Breast epithelium (tissue), 4 donors: Measurements from ENCODE around the gene CD247. TPM values are rescaled to one million over a fixed set of nuclear protein-coding genes. Genes with fewer than 3 reads are reported as not detected.

ENCODE experiments used
- DNase-seq, 2 donors: peaks; one replicate each; pipeline ENCODE4 v3.0.0-alpha.2; 2019; ENCODE audit warnings: low spot score in 2 of 2
- H3K27ac ChIP-seq, 2 donors: fragments of 200-600 bp; sonication (generic) in 1 of 2; one replicate each; pipeline ENCODE4 v1.5.1; 2016 to 2019; ENCODE audit warnings: mild to moderate bottlenecking in 1 of 2
- H3K27me3 ChIP-seq, 2 donors: fragments of 200-600 bp; sonication (generic) in 1 of 2; one replicate each; pipeline versions ENCODE4 v1.5.1 to v1.6.0; 2017 to 2019; ENCODE audit warnings: control low read depth in 1 of 2, mild to moderate bottlenecking in 1 of 2
- H3K36me3 ChIP-seq: fragments of 200-600 bp; one replicate; pipeline ENCODE4 v1.5.1; 2019
- H3K4me1 ChIP-seq, 2 donors: fragments of 200-600 bp; sonication (generic); one replicate each; pipeline ENCODE4 v1.5.1; 2016 to 2019; ENCODE audit warnings: control low read depth in 1 of 2
- H3K4me3 ChIP-seq, 3 donors: fragments of 200-600 bp; sonication (generic); 1 replicate in 2 of 3; 2 replicates in 1 of 3; pipeline ENCODE4 v1.5.1; 2016 to 2019; ENCODE audit warnings: mild to moderate bottlenecking in 3 of 3, moderate library complexity in 2 of 3
- H3K9me3 ChIP-seq, 2 donors: fragments of 200-600 bp; sonication (generic) in 1 of 2; one replicate each; pipeline ENCODE4 v1.5.1; 2016 to 2019; ENCODE audit warnings: control low read depth in 1 of 2
- CTCF ChIP-seq, 3 donors: fragments of 450-650 bp; IDR thresholded peaks; one replicate each; pipeline ENCODE4 v1.5.1; 2016 to 2017; ENCODE audit warnings: antibody characterized with exemption in 3 of 3, mild to moderate bottlenecking in 3 of 3, moderate library complexity in 3 of 3
- POLR2A ChIP-seq: fragments of 450-650 bp; IDR thresholded peaks from one replicate; pipeline ENCODE4 v1.6.1; 2016; ENCODE audit warnings: antibody characterized with exemption, mild to moderate bottlenecking, moderate library complexity
- POLR2AphosphoS5 ChIP-seq, 3 donors: sonication (generic); formaldehyde crosslinking; IDR thresholded peaks; one replicate each; pipeline ENCODE4 v1.6.1; 2017; ENCODE audit warnings: antibody characterized with exemption in 3 of 3
- intact Hi-C: fragments of 100-400 bp; cut with DNase I; formaldehyde crosslinking; loops from one replicate; pipeline ENCODE4 v1.15.1; 2023; ENCODE audit warnings: low total_unique reads
- total RNA-seq, 3 donors: library from RNA; depleted of rRNA; stranded (reverse); fragments of >200 nt; gene quantifications; one replicate each; pipeline ENCODE4 v1.1.0, GENCODE V29; 2016

The CD247 gene
- total RNA-seq, 3 donors from 2014 or later = 0.80 to 2.0 (median 2.0) TPM

DNA sequence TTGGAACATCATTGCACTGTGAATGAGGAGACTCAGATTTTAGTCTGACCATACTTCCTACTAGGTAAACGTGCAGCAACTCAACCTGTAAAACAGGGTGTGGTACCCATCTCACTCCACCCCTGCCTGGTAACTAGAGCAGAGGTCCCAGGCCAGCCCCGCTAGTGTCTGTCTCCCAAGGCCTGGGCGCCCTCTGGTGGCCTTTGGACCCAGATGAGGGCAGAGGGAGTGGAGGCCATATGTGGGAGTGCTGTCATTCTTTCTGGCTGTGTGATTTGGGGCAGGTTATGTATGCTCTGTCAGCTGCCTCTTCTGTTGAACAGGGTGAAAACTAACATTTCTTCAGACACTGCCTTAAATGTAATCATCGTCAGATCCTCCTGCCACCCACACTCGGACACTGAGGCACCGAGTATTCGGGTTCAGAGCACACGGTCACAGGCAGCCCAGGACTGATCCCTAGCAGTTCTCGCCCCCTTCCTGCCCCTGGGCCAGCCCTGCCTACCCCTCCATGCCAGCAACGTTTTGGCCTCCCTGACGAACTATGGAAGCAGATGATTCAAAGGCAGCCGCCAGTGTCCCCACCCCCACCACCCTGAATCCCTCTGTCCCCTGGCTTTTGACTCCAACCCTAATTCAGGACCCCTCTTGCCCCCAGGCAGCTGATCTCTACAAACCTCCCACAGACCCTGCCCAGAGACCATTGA, 76.0 kb downstream of the CD247 start:
- Histone ChIP-seq H3K4me3 (no peak overlapping the region), H3K4me1 (no peaks in the 10 kb centered on the region), H3K27me3 (peaks cover 0 to 7% of the 10 kb centered on the region in 2 donors), H3K9me3 (no peaks in the 10 kb centered on the region), H3K36me3 (no peaks in the 10 kb centered on the region), H3K27ac (no peak overlapping the region)
- TF ChIP-seq POLR2AphosphoS5 (IDR thresholded peaks at IDR 0.05) = peak in 1 of 3 donors; percentile 18
- peak; percentile 26 to 84 (median 75) for TF ChIP-seq CTCF (IDR thresholded peaks at IDR 0.05)
- TF ChIP-seq POLR2A = no peak
- intact Hi-C loops = loop anchor here (10.0 kb wide), 1 partner anchor 377 kb away; no protein-coding TSS in a partner anchor
- peak; percentile 67 to 79 for DNase-seq

GRCh38 chr1:167441222-167441621, 77.1 kb downstream of the CD247 start:
- Histone ChIP-seq H3K36me3 (no peaks in the 10 kb centered on the region), H3K4me3 (no peak overlapping the region), H3K9me3 (no peaks in the 10 kb centered on the region), H3K27ac (no peak overlapping the region), H3K4me1 (no peaks in the 10 kb centered on the region), H3K27me3 (peaks cover 0 to 7% of the 10 kb centered on the region in 2 donors)
- intact Hi-C loops = loop anchor here (10.0 kb wide), 1 partner anchor 376 kb away; no protein-coding TSS in a partner anchor
- TF ChIP-seq POLR2A (no peak), CTCF (IDR thresholded peaks at IDR 0.05) (no peak), POLR2AphosphoS5 (IDR thresholded peaks at IDR 0.05) (no peak)
- no peak for DNase-seq

DNA sequence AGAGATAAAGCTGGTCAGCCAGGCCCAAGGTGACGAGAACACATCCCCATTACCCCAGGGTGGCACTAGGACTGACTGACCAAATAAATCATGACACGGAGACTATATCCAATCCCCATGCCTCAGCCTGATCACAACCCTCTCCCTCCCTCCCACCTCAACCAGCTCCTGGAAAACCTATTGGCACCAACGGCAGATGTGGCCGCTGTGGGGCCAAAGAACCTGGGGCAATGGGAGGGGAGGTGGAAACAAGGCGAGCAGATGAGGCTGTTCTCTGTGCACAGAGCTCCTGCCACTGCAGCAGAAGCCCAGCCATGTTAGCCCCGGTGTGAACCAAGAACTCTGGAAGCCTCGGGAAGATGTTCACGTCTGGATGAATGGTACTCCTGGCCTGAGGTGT, 77.6 kb downstream of the CD247 start:
- H3K4me1 ChIP-seq = no peaks in the 10 kb centered on the region
- no peak overlapping the region for H3K4me3 ChIP-seq
- intact Hi-C loops = loop anchor here (10.0 kb wide), 1 partner anchor 376 kb away; no protein-coding TSS in a partner anchor
- DNase-seq = no peak
- no peak overlapping the region for H3K27ac ChIP-seq
- TF ChIP-seq CTCF (IDR thresholded peaks at IDR 0.05) (no peak), POLR2A (no peak), POLR2AphosphoS5 (IDR thresholded peaks at IDR 0.05) (no peak)
- no peaks in the 10 kb centered on the region for H3K36me3 ChIP-seq
- H3K27me3 ChIP-seq = peaks cover 0 to 7% of the 10 kb centered on the region in 2 donors
- no peaks in the 10 kb centered on the region for H3K9me3 ChIP-seq

- H3K4me3 ChIP-seq = no peak overlapping the region
- no peaks in the 10 kb centered on the region for H3K9me3 ChIP-seq
- H3K27me3 ChIP-seq = peaks cover 0 to 7% of the 10 kb centered on the region in 2 donors
- intact Hi-C loops = loop anchor here (10.0 kb wide), 1 partner anchor 376 kb away; no protein-coding TSS in a partner anchor
- H3K27ac ChIP-seq = no peak overlapping the region
- H3K4me1 ChIP-seq = no peaks in the 10 kb centered on the region
- H3K36me3 ChIP-seq = no peaks in the 10 kb centered on the region
- DNase-seq = no peak
- TF ChIP-seq POLR2AphosphoS5 (IDR thresholded peaks at IDR 0.05) = no peak
- TF ChIP-seq CTCF (IDR thresholded peaks at IDR 0.05) = no peak
- no peak for TF ChIP-seq POLR2A
Observed at GRCh38 chr1:167440345-167440744, 78.0 kb downstream of the CD247 start.

DNA sequence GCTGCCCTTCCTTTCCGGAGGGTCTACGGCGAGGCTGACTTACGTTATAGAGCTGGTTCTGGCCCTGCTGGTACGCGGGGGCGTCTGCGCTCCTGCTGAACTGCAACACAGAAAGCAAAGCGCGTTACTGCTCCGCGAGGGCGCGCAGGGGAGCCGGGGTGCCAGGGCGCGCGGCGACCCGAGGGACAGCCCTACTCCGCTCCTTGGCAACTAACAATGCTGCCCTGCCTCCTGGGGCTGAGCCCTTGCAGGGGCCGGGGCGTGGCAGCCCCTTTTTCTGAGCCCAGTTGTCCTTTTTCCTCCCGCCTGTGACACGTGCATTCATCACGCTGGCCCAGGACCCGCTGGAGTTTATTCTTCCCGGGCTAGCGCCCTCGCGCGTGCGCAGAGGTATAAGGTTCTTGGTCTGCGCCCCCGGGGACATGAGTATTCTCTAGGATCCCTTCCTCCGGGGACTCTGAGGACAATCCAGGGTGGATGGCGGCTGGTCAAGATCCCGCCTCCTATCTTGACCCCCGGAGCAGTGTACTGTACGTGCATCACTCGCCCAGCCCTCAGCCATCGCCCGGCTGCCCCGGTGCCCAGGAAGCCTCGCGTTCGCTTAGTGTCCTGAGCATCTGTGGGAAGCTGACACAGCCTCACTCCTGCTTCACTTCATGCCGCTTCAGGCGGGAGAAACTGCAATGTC, 78.9 kb downstream of the CD247 start:
- no peak overlapping the region for H3K27ac ChIP-seq
- TF ChIP-seq CTCF (IDR thresholded peaks at IDR 0.05) = no peak
- TF ChIP-seq POLR2A = no peak
- TF ChIP-seq POLR2AphosphoS5 (IDR thresholded peaks at IDR 0.05) = no peak
- DNase-seq = no peak
- H3K36me3 ChIP-seq = no peaks in the 10 kb centered on the region
- H3K27me3 ChIP-seq = peaks cover 0 to 7% of the 10 kb centered on the region in 2 donors
- no peaks in the 10 kb centered on the region for H3K4me1 ChIP-seq
- no peaks in the 10 kb centered on the region for H3K9me3 ChIP-seq
- peak overlapping the region; percentile 19 to 65 (median 41) for H3K4me3 ChIP-seq
- intact Hi-C loops = no loop called here
